NCI-H1092 (cell line): Measurements from ENCODE around the gene PIK3C2B.

Source experiments
- DNase-seq: peaks from one replicate; lab custom pipeline; 2025; lab: John Stamatoyannopoulos, UW

Gene PIK3C2B

GRCh38 chr1:204478172-204478899 lies 16.3 kb downstream of the PIK3C2B start:
- no peak for DNase-seq

GRCh38 chr1:204477036-204477740 lies 17.4 kb downstream of the PIK3C2B start:
- no peak for DNase-seq

- DNase-seq: no peak
Measured at GRCh38 chr1:204476563-204476962, 18.0 kb downstream of the PIK3C2B start.

- no peak for DNase-seq
Measured at GRCh38 chr1:204475656-204476432, 18.8 kb downstream of the PIK3C2B start.

GRCh38 chr1:204473400-204473965 lies 21.1 kb downstream of the PIK3C2B start:
- DNase-seq: no peak

GRCh38 chr1:204472660-204473059 lies 21.9 kb downstream of the PIK3C2B start:
- no peak for DNase-seq

GRCh38 chr1:204471687-204472086 lies 22.9 kb downstream of the PIK3C2B start:
- DNase-seq: no peak

- DNase-seq: no peak
Measured at GRCh38 chr1:204469304-204469703, 25.3 kb downstream of the PIK3C2B start.

GRCh38 chr1:204468766-204469302 lies 25.8 kb downstream of the PIK3C2B start:
- no peak for DNase-seq

- no peak for DNase-seq
Measured at GRCh38 chr1:204468206-204468605, 26.4 kb downstream of the PIK3C2B start.

- DNase-seq: no peak
Measured at GRCh38 chr1:204466416-204467405, 27.9 kb downstream of the PIK3C2B start.

- DNase-seq: no peak
Measured at GRCh38 chr1:204465546-204466415, 28.8 kb downstream of the PIK3C2B start.

- no peak for DNase-seq
Measured at GRCh38 chr1:204464701-204465100, 29.9 kb downstream of the PIK3C2B start.

GRCh38 chr1:204464187-204464631 lies 30.4 kb downstream of the PIK3C2B start:
- no peak for DNase-seq

GRCh38 chr1:204463125-204464060 lies 31.2 kb downstream of the PIK3C2B start:
- DNase-seq: no peak

GRCh38 chr1:204462229-204462561 lies 32.4 kb downstream of the PIK3C2B start:
- no peak for DNase-seq

GRCh38 chr1:204461331-204462228 lies 33.0 kb downstream of the PIK3C2B start:
- DNase-seq: no peak

GRCh38 chr1:204460346-204460745 lies 34.3 kb downstream of the PIK3C2B start:
- DNase-seq: no peak
